H1 (cell line): Measurements from ENCODE around the gene COX5A.

Experiments used
- CTCF ChIP-seq, 3 experiments: IDR thresholded peaks; 1 replicate in 2 of 3; 2 replicates in 1 of 3; pipeline versions ENCODE4 v1.5.1 to v1.6.1; 2011; ENCODE audit warnings: low read length in 3 of 3, mild to moderate bottlenecking in 3 of 3, inconsistent platforms in 2 of 3, low read depth in 1 of 3, moderate library complexity in 1 of 3; ENCODE audit not compliant: insufficient read depth in 1 of 3; ENCODE audit errors: control extremely low read depth in 1 of 3
- EZH2 ChIP-seq: fragments of 200-600 bp; sonication (generic); IDR thresholded peaks from 2 replicates; pipeline ENCODE4 v1.7.1; 2012; ENCODE audit warnings: low read depth, mild to moderate bottlenecking, moderate library complexity, low read length, inconsistent platforms; ENCODE audit not compliant: severe bottlenecking
- JUND ChIP-seq: IDR thresholded peaks from 2 replicates; pipeline ENCODE4 v1.6.1; 2011; ENCODE audit warnings: mild to moderate bottlenecking, improper control_type of control experiment, low read length
- POLR2A ChIP-seq, 2 experiments: IDR thresholded peaks; 1 replicate in 1 of 2; 2 replicates in 1 of 2; pipeline ENCODE4 v1.6.1; 2011; ENCODE audit warnings: low read depth in 2 of 2, low read length in 2 of 2, mild to moderate bottlenecking in 2 of 2; ENCODE audit errors: control extremely low read depth in 1 of 2
- USF2 ChIP-seq: IDR thresholded peaks from 2 replicates; pipeline ENCODE4 v1.6.1; 2011; ENCODE audit warnings: low read length, improper control_type of control experiment

- TF ChIP-seq EZH2 (no peak), POLR2A (IDR thresholded peaks at IDR 0.05; ENCODE audit: control extremely low read depth in 1 of 2, low read depth in 2 of 2, low read length in 2 of 2) (no peak), CTCF (IDR thresholded peaks at IDR 0.05; ENCODE audit: control extremely low read depth in 1 of 3, insufficient read depth in 1 of 3, low read depth in 1 of 3, low read length in 3 of 3) (no peak), JUND (no peak), USF2 (no peak)
These were observed 33.6 kb downstream of the COX5A start for GRCh38 chr15:74904190-74904805.
